Measurements from ENCODE around the gene MYCBP2.

The MYCBP2 gene

DNA sequence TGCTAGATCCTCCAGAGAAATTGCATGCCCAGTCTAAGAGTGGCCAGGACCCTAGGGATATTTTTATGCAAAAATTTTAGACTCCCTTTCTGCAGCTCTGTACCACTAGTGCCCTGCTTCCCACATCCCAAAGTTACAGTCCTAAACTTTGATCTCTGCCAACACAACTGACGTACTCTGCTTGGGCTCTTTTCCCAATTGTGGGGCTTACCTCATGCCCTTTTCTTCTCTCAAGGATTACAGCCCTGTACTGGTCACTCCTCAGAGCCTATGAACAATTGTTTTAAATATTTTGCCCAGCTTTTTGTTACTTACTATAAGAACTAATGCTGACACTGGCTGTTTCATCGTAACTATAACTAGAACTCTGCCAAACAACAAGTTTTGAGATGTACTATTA, 242.1 kb downstream of the MYCBP2 start:
- Histone ChIP-seq H3K36me3 (ENCODE audit: low read length) (peaks cover 65% of the 10 kb centered on the region; the same call in 1 of the 2 replicates), H3K4me2 (ENCODE audit: low read depth, low read length, poor library complexity, severe bottlenecking) (no peak overlapping the region), H3F3A (ENCODE audit: insufficient read depth) (peaks cover 3% of the 10 kb centered on the region; the same call in 1 of the 2 replicates), H3K27me3 (ENCODE audit: low read length) (no peaks in the 10 kb centered on the region), H3K4me3 (ENCODE audit: insufficient read depth, low read length, poor library complexity, severe bottlenecking) (no peak overlapping the region), H3K9me2 (replicated peaks; ENCODE audit: insufficient read depth, low read length) (no peaks in the 10 kb centered on the region), H2AFZ (ENCODE audit: low read depth, low read length, severe bottlenecking) (no peak overlapping the region), H3K79me2 (ENCODE audit: insufficient read depth, low read length) (no peaks in the 10 kb centered on the region), H3K9me3 (ENCODE audit: insufficient read depth, low read length) (no peaks in the 10 kb centered on the region), H3K27ac (ENCODE audit: low read depth, low read length) (no peak overlapping the region), H4K20me1 (ENCODE audit: low read depth, low read length) (no peaks in the 10 kb centered on the region), H3K9ac (ENCODE audit: low read length) (no peak overlapping the region)
- TF ChIP-seq CTCF (IDR thresholded peaks at IDR 0.05; ENCODE audit: insufficient read depth, low read length, poor library complexity, severe bottlenecking) (no peak), EZH2phosphoT487 (conservative IDR thresholded peaks at IDR 0.05; ENCODE audit: low read length) (no peak)

GRCh38 chr13:77079902-77080413, 246.9 kb downstream of the MYCBP2 start:
- peaks cover 77% of the 10 kb centered on the region; the same call in 1 of the 2 replicates for H3K36me3 ChIP-seq (ENCODE audit: low read length)

DNA sequence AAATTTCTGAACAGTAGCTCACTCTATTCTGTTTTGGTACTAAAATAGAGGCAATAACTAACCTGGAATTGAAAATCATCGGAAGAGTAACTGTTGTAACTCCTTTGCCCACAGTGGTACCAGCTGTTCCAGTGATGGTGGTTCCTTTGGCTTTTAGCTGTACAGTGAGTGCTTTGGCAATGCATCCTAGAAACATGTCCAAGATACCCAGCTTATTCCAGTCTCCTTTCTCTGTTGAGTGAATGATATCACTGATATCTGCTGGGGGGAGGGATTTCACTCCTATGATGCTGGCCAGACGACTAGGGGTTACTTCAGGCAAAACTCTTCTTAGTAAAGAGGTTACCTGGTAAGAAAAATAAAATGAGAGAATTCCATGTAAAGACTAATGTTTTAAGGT, 259.4 kb downstream of the MYCBP2 start:
- H3K4me3 ChIP-seq (ENCODE audit: insufficient read depth, low read length, poor library complexity, severe bottlenecking), result no peak overlapping the region
- H3K4me2 ChIP-seq (ENCODE audit: low read depth, low read length, poor library complexity, severe bottlenecking), result no peak overlapping the region
- H3K27me3 ChIP-seq (ENCODE audit: low read length), result no peaks in the 10 kb centered on the region
- no peak overlapping the region for H3K27ac ChIP-seq (ENCODE audit: low read depth, low read length)
- no peaks in the 10 kb centered on the region for H3K79me2 ChIP-seq (ENCODE audit: insufficient read depth, low read length)
- TF ChIP-seq EZH2phosphoT487 (conservative IDR thresholded peaks at IDR 0.05; ENCODE audit: low read length) (no peak), CTCF (IDR thresholded peaks at IDR 0.05; ENCODE audit: insufficient read depth, low read length, poor library complexity, severe bottlenecking) (no peak)
- H4K20me1 ChIP-seq (ENCODE audit: low read depth, low read length), result no peaks in the 10 kb centered on the region
- peaks cover 62% of the 10 kb centered on the region for H3K36me3 ChIP-seq (ENCODE audit: low read length)
- no peaks in the 10 kb centered on the region for H3K9me2 ChIP-seq (replicated peaks; ENCODE audit: insufficient read depth, low read length)
- no peak overlapping the region for H3K9ac ChIP-seq (ENCODE audit: low read length)
- H2AFZ ChIP-seq (ENCODE audit: low read depth, low read length, severe bottlenecking), result no peak overlapping the region
- H3F3A ChIP-seq (ENCODE audit: insufficient read depth), result peaks cover 25% of the 10 kb centered on the region; the same call in 1 of the 2 replicates
- H3K9me3 ChIP-seq (ENCODE audit: insufficient read depth, low read length), result no peaks in the 10 kb centered on the region

More at GRCh38 chr13:77079902-77080413, 246.9 kb downstream of the MYCBP2 start:
- Histone ChIP-seq H3K4me3 (ENCODE audit: insufficient read depth, low read length, poor library complexity, severe bottlenecking) (no peak overlapping the region), H3K27me3 (ENCODE audit: low read length) (no peaks in the 10 kb centered on the region), H2AFZ (ENCODE audit: low read depth, low read length, severe bottlenecking) (no peak overlapping the region), H3K27ac (ENCODE audit: low read depth, low read length) (no peak overlapping the region), H4K20me1 (ENCODE audit: low read depth, low read length) (no peaks in the 10 kb centered on the region), H3K4me2 (ENCODE audit: low read depth, low read length, poor library complexity, severe bottlenecking) (no peak overlapping the region), H3F3A (ENCODE audit: insufficient read depth) (0 out of 2 replicates have a peak, but pooled peaks cover 2% of the 10 kb centered on the region), H3K9me3 (ENCODE audit: insufficient read depth, low read length) (no peaks in the 10 kb centered on the region), H3K9ac (ENCODE audit: low read length) (no peak overlapping the region), H3K9me2 (replicated peaks; ENCODE audit: insufficient read depth, low read length) (no peaks in the 10 kb centered on the region), H3K79me2 (ENCODE audit: insufficient read depth, low read length) (no peaks in the 10 kb centered on the region)
- TF ChIP-seq CTCF (IDR thresholded peaks at IDR 0.05; ENCODE audit: insufficient read depth, low read length, poor library complexity, severe bottlenecking), result no peak
- no peak for TF ChIP-seq EZH2phosphoT487 (conservative IDR thresholded peaks at IDR 0.05; ENCODE audit: low read length)
